ENCODE measurements around the gene KRTAP4-9. TPM values are rescaled to one million over a fixed set of nuclear protein-coding genes. Genes with fewer than 3 reads are reported as not detected.

The KRTAP4-9 gene
- total RNA-seq, 1 experiment from 2014 or later = not detected

GRCh38 chr17:41153856-41154255 lies 48.7 kb downstream of the KRTAP4-9 start:
- intact Hi-C loops (cut with micrococcal nuclease; ENCODE audit: unreplicated experiment) = no loop called here

More at GRCh38 chr17:41153856-41154255, 48.7 kb downstream of the KRTAP4-9 start:
- in situ Hi-C loops (cut with HindIII; ENCODE audit: low pct_unique_long_range_greater_than_20kb, low sequenced_read_pairs) = no loop called here
- Histone ChIP-seq H3K4me1 (ENCODE audit: control insufficient read depth, insufficient read depth, low read length) (no peaks in the 10 kb centered on the region), H3K9me3 (ENCODE audit: control insufficient read depth, insufficient read depth, low read depth, low read length) (no peaks in the 10 kb centered on the region), H3K27me3 (ENCODE audit: control insufficient read depth, insufficient read depth, low read length) (no peaks in the 10 kb centered on the region), H3K4me3 (ENCODE audit: low read depth in 2 of 2, low read length in 2 of 2) (no peak overlapping the region), H3K27ac (ENCODE audit: low read length) (no peak overlapping the region), H3K36me3 (ENCODE audit: control insufficient read depth, insufficient read depth, low read length) (no peaks in the 10 kb centered on the region)
- DNase-seq (ENCODE audit: low read depth, low spot score) (no peak), ATAC-seq (no peak)
- TF ChIP-seq SIN3A (IDR thresholded peaks at IDR 0.05; ENCODE audit: borderline replicate concordance, insufficient read depth, low read depth, low read length) (no peak), POLR2AphosphoS5 (IDR thresholded peaks at IDR 0.05; ENCODE audit: low read depth, low read length) (no peak), CTCF (IDR thresholded peaks at IDR 0.05) (no peak), REST (IDR thresholded peaks at IDR 0.05; ENCODE audit: insufficient read depth in 1 of 2, low read depth in 2 of 2, low read length in 1 of 2) (no peak), TCF7L2 (IDR thresholded peaks at IDR 0.05; ENCODE audit: low read depth, low read length) (no peak)
- ChIA-PET CTCF (no interaction called here), POLR2A (no interaction called here)
- no TSS peak for BruUV-seq (replicated peaks)

Other genes starting within 250 kb of the KRTAP4-9 start
- not detected for gene KRT12, start 238.2 kb upstream of the KRTAP4-9 start, total RNA-seq (2021; ENCODE audit: unreplicated experiment)
- gene KRT20, start 220.1 kb upstream of the KRTAP4-9 start, total RNA-seq (2021; ENCODE audit: unreplicated experiment) = 0.13 TPM
- not detected for gene KRT23, start 167.7 kb upstream of the KRTAP4-9 start, total RNA-seq (2021; ENCODE audit: unreplicated experiment)
- gene KRT39, start 138.4 kb upstream of the KRTAP4-9 start, total RNA-seq (2021; ENCODE audit: unreplicated experiment) = not detected
- gene KRT40, start 121.1 kb upstream of the KRTAP4-9 start, total RNA-seq (2021; ENCODE audit: unreplicated experiment) = not detected
- gene KRTAP3-3, start 111.2 kb upstream of the KRTAP4-9 start, total RNA-seq (2021; ENCODE audit: unreplicated experiment) = not detected
- not detected for gene KRTAP3-2, start 105.5 kb upstream of the KRTAP4-9 start, total RNA-seq (2021; ENCODE audit: unreplicated experiment)
- gene KRTAP3-1, start 96.3 kb upstream of the KRTAP4-9 start, total RNA-seq (2021; ENCODE audit: unreplicated experiment) = not detected
- not detected for gene KRTAP1-5, start 78.2 kb upstream of the KRTAP4-9 start, total RNA-seq (2021; ENCODE audit: unreplicated experiment)
- not detected for gene KRTAP1-4, start 75.2 kb upstream of the KRTAP4-9 start, total RNA-seq (2021; ENCODE audit: unreplicated experiment)
- not detected for gene KRTAP1-3, start 70.5 kb upstream of the KRTAP4-9 start, total RNA-seq (2021; ENCODE audit: unreplicated experiment)
- not detected for gene KRTAP1-1, start 63.9 kb upstream of the KRTAP4-9 start, total RNA-seq (2021; ENCODE audit: unreplicated experiment)
- gene KRTAP2-1, start 58.1 kb upstream of the KRTAP4-9 start, total RNA-seq (2021; ENCODE audit: unreplicated experiment) = not detected
- not detected for gene KRTAP2-2, start 50.2 kb upstream of the KRTAP4-9 start, total RNA-seq (2021; ENCODE audit: unreplicated experiment)
- gene KRTAP2-3, start 45.3 kb upstream of the KRTAP4-9 start, total RNA-seq (2021; ENCODE audit: unreplicated experiment) = not detected
- gene KRTAP2-4, start 39.5 kb upstream of the KRTAP4-9 start, total RNA-seq (2021; ENCODE audit: unreplicated experiment) = not detected
- not detected for gene KRTAP4-7, start 21.2 kb upstream of the KRTAP4-9 start, total RNA-seq (2021; ENCODE audit: unreplicated experiment)
- not detected for gene KRTAP4-8, start 7.2 kb upstream of the KRTAP4-9 start, total RNA-seq (2021; ENCODE audit: unreplicated experiment)
- not detected for gene KRTAP4-16, start 3.2 kb upstream of the KRTAP4-9 start, total RNA-seq (2021; ENCODE audit: unreplicated experiment)
- not detected for gene KRTAP4-11, start 13.0 kb downstream of the KRTAP4-9 start, total RNA-seq (2021; ENCODE audit: unreplicated experiment)
- not detected for gene KRTAP4-12, start 18.8 kb downstream of the KRTAP4-9 start, total RNA-seq (2021; ENCODE audit: unreplicated experiment)
- gene KRTAP4-6, start 35.2 kb downstream of the KRTAP4-9 start, total RNA-seq (2021; ENCODE audit: unreplicated experiment) = not detected
- not detected for gene KRTAP4-5, start 44.4 kb downstream of the KRTAP4-9 start, total RNA-seq (2021; ENCODE audit: unreplicated experiment)
- gene KRTAP4-4, start 55.4 kb downstream of the KRTAP4-9 start, total RNA-seq (2021; ENCODE audit: unreplicated experiment) = not detected
- gene KRTAP4-3, start 62.8 kb downstream of the KRTAP4-9 start, total RNA-seq (2021; ENCODE audit: unreplicated experiment) = not detected
- gene KRTAP4-2, start 72.8 kb downstream of the KRTAP4-9 start, total RNA-seq (2021; ENCODE audit: unreplicated experiment) = not detected
- not detected for gene KRTAP4-1, start 79.5 kb downstream of the KRTAP4-9 start, total RNA-seq (2021; ENCODE audit: unreplicated experiment)
- not detected for gene KRTAP9-1, start 84.5 kb downstream of the KRTAP4-9 start, total RNA-seq (2021; ENCODE audit: unreplicated experiment)
- not detected for gene KRTAP9-2, start 121.3 kb downstream of the KRTAP4-9 start, total RNA-seq (2021; ENCODE audit: unreplicated experiment)
- gene KRTAP9-3, start 127.1 kb downstream of the KRTAP4-9 start, total RNA-seq (2021; ENCODE audit: unreplicated experiment) = not detected
- gene KRTAP9-8, start 132.6 kb downstream of the KRTAP4-9 start, total RNA-seq (2021; ENCODE audit: unreplicated experiment) = not detected
- not detected for gene KRTAP9-4, start 144.3 kb downstream of the KRTAP4-9 start, total RNA-seq (2021; ENCODE audit: unreplicated experiment)
- not detected for gene KRTAP9-9, start 150.0 kb downstream of the KRTAP4-9 start, total RNA-seq (2021; ENCODE audit: unreplicated experiment)
- gene KRTAP9-6, start 160.0 kb downstream of the KRTAP4-9 start, total RNA-seq (2021; ENCODE audit: unreplicated experiment) = not detected
- gene KRTAP9-7, start 170.3 kb downstream of the KRTAP4-9 start, total RNA-seq (2021; ENCODE audit: unreplicated experiment) = not detected
- gene KRTAP29-1, start 197.5 kb downstream of the KRTAP4-9 start, total RNA-seq (2021; ENCODE audit: unreplicated experiment) = not detected
- gene KRTAP16-1, start 203.9 kb downstream of the KRTAP4-9 start, total RNA-seq (2021; ENCODE audit: unreplicated experiment) = not detected
- not detected for gene KRTAP17-1, start 210.3 kb downstream of the KRTAP4-9 start, total RNA-seq (2021; ENCODE audit: unreplicated experiment)
- gene KRT33A, start 245.4 kb downstream of the KRTAP4-9 start, total RNA-seq (2021; ENCODE audit: unreplicated experiment) = not detected